Immature natural killer cell (primary cell): ENCODE data around the gene RBMS1. TPM values are rescaled to one million over a fixed set of nuclear protein-coding genes. Genes with fewer than 3 reads are reported as not detected.

Experiments
- DNase-seq, 3 donors: peaks; one replicate each; pipeline ENCODE4 v3.0.0; 2022; ENCODE audit warnings: mixed read lengths in 1 of 3
- H3K27ac Mint-ChIP-seq, 6 donors: one replicate each; pipeline ENCODE4 v1.8.0; 2020; ENCODE audit warnings: mixed read lengths in 6 of 6, mild to moderate bottlenecking in 5 of 6, inconsistent platforms in 4 of 6, moderate library complexity in 3 of 6
- H3K27me3 Mint-ChIP-seq, 3 donors: one replicate each; pipeline ENCODE4 v1.8.0; 2020 to 2021; ENCODE audit warnings: low read depth in 3 of 3, mild to moderate bottlenecking in 3 of 3, mixed read lengths in 3 of 3, moderate library complexity in 3 of 3, inconsistent platforms in 1 of 3
- H3K36me3 Mint-ChIP-seq, 3 donors: one replicate each; pipeline ENCODE4 v1.8.0; 2020; ENCODE audit warnings: mixed read lengths in 3 of 3, inconsistent platforms in 2 of 3, mild to moderate bottlenecking in 2 of 3
- H3K4me1 Mint-ChIP-seq, 2 donors: one replicate each; pipeline ENCODE4 v1.8.0; 2020; ENCODE audit warnings: inconsistent platforms in 2 of 2, mild to moderate bottlenecking in 2 of 2, mixed read lengths in 2 of 2, moderate library complexity in 1 of 2
- H3K4me3 Mint-ChIP-seq, 5 donors: one replicate each; pipeline ENCODE4 v1.8.0; 2020; ENCODE audit warnings: mild to moderate bottlenecking in 5 of 5, mixed read lengths in 5 of 5, inconsistent platforms in 3 of 5, moderate library complexity in 3 of 5
- H3K9me3 Mint-ChIP-seq, 6 donors: one replicate each; pipeline ENCODE4 v1.8.0; 2020; ENCODE audit warnings: mild to moderate bottlenecking in 6 of 6, mixed read lengths in 6 of 6, inconsistent platforms in 4 of 6, moderate library complexity in 3 of 6
- polyA plus RNA-seq, 3 donors: library from polyadenylated mRNA; unstranded; fragments of 300-500 nt; fragmentation: Illumina TruSeq; gene quantifications; one replicate each; pipeline ENCODE4 v1.2.3, GENCODE V29; 2021

Gene RBMS1
- polyA plus RNA-seq, 3 donors from 2014 or later = 80.0 to 172 (median 81.9) TPM

DNA sequence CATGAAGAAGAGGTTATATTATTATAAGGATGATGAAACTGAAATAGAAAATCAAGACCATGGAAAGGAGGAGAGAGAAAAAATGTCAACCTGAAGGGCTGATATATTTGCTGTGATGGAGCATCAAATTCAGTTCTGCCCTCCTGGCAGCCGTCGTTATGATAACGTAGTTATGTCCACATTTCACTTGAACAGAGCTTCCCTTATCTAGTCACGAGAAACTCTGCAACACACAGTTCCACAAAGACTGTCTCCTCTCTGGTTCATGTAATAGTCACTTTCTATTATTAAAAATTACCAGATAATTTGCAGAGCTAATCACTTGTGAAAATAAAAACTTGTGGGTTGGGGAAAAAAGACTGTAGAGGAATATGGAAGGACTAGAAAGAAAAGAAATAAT lies 19.5 kb upstream of the RBMS1 start:
- H3K27ac Mint-ChIP-seq = no peak overlapping the region
- no peak for DNase-seq
- no peak overlapping the region for H3K4me3 Mint-ChIP-seq
- H3K36me3 Mint-ChIP-seq = no peaks in the 10 kb centered on the region
- peaks cover 0 to 5% (median 0%) of the 10 kb centered on the region in 6 donors for H3K9me3 Mint-ChIP-seq
- H3K27me3 Mint-ChIP-seq = peaks cover 0 to 2% (median 0%) of the 10 kb centered on the region in 3 donors
- H3K4me1 Mint-ChIP-seq = peaks cover 0 to 5% of the 10 kb centered on the region in 2 donors

DNA sequence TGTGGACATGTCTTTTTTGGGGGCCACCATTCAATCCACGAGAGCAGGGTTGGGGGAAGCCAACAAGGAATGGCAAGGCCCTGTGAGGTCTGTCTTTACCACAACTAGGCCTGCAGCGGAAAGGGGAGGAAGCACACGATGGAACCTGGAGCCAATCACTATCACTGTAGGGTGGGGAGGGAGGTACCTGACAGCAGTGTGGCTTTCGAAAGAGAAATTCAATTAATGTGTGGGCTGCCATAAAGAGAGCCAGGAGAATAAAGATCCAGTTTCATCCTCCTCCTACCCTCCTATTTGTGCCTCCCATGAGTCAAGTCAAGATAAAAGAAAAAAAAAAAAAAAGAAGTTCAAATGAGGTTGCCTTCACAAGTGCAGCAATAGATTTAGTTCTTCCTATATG lies 18.9 kb upstream of the RBMS1 start:
- DNase-seq = no peak
- H3K36me3 Mint-ChIP-seq = no peaks in the 10 kb centered on the region
- H3K4me3 Mint-ChIP-seq = no peak overlapping the region
- H3K27ac Mint-ChIP-seq = no peak overlapping the region
- peaks cover 1 to 11% of the 10 kb centered on the region in 2 donors for H3K4me1 Mint-ChIP-seq
- peaks cover 0 to 5% (median 0%) of the 10 kb centered on the region in 6 donors for H3K9me3 Mint-ChIP-seq
- H3K27me3 Mint-ChIP-seq = peaks cover 0 to 2% (median 0%) of the 10 kb centered on the region in 3 donors

GRCh38 chr2:160510617-160511016 lies 17.0 kb upstream of the RBMS1 start:
- peaks cover 16 to 28% of the 10 kb centered on the region in 2 donors for H3K4me1 Mint-ChIP-seq
- no peak overlapping the region for H3K4me3 Mint-ChIP-seq

GRCh38 chr2:160509016-160509415 lies 15.4 kb upstream of the RBMS1 start:
- Mint-ChIP-seq H3K9me3 (no peaks in the 10 kb centered on the region), H3K27me3 (no peaks in the 10 kb centered on the region), H3K36me3 (no peaks in the 10 kb centered on the region), H3K27ac (no peak overlapping the region), H3K4me3 (no peak overlapping the region), H3K4me1 (peaks cover 16 to 28% of the 10 kb centered on the region in 2 donors)
- no peak for DNase-seq

More at GRCh38 chr2:160510617-160511016, 17.0 kb upstream of the RBMS1 start:
- Mint-ChIP-seq H3K27ac (no peak overlapping the region), H3K36me3 (no peaks in the 10 kb centered on the region), H3K27me3 (peaks cover 0 to 2% (median 0%) of the 10 kb centered on the region in 3 donors), H3K9me3 (peaks cover 0 to 5% (median 0%) of the 10 kb centered on the region in 6 donors)
- no peak for DNase-seq

DNA sequence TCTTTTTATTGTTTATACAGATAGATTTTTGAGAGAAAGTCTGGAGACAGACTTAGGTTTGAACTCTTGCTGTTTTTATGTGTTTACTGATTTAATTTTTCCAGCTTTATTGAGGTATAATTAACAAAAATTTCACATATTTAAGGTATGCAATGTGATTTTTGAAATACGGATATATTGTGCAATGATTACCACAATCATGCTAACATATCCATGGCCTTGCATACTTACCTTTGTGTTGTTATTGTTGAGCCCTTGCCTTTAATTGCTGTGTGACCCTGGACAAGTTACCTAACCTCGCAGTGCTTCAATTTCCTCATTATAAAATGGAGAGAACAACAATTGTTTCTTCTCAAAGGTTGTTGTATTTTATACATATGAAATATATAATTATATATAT lies 13.9 kb upstream of the RBMS1 start:
- H3K9me3 Mint-ChIP-seq = no peaks in the 10 kb centered on the region
- peaks cover 16 to 28% of the 10 kb centered on the region in 2 donors for H3K4me1 Mint-ChIP-seq
- no peaks in the 10 kb centered on the region for H3K27me3 Mint-ChIP-seq
- no peaks in the 10 kb centered on the region for H3K36me3 Mint-ChIP-seq
- no peak overlapping the region for H3K27ac Mint-ChIP-seq
- no peak for DNase-seq
- no peak overlapping the region for H3K4me3 Mint-ChIP-seq

- H3K36me3 Mint-ChIP-seq = no peaks in the 10 kb centered on the region
- H3K4me1 Mint-ChIP-seq = peaks cover 16 to 28% of the 10 kb centered on the region in 2 donors
- no peaks in the 10 kb centered on the region for H3K9me3 Mint-ChIP-seq
- peak overlapping the region; percentile 42 to 72 (median 60) for H3K4me3 Mint-ChIP-seq
- peaks cover 0 to 1% (median 0%) of the 10 kb centered on the region in 3 donors for H3K27me3 Mint-ChIP-seq
- H3K27ac Mint-ChIP-seq = peak overlapping the region in 5 of 6 donors; percentile 4 to 69 (median 37)
- DNase-seq = peak in 2 of 3 donors; percentile 15 to 17
Measured at GRCh38 chr2:160507046-160507407, 13.4 kb upstream of the RBMS1 start.

GRCh38 chr2:160506371-160507045 lies 12.9 kb upstream of the RBMS1 start:
- Mint-ChIP-seq H3K4me1 (peaks cover 16 to 28% of the 10 kb centered on the region in 2 donors), H3K36me3 (no peaks in the 10 kb centered on the region), H3K27ac (peak overlapping the region in 3 of 6 donors; percentile 26 to 42 (median 37)), H3K4me3 (peak overlapping the region; percentile 42 to 72 (median 60)), H3K9me3 (no peaks in the 10 kb centered on the region), H3K27me3 (peaks cover 0 to 3% (median 2%) of the 10 kb centered on the region in 3 donors)
- DNase-seq = no peak

- no peak for DNase-seq
- H3K27ac Mint-ChIP-seq = no peak overlapping the region
- H3K27me3 Mint-ChIP-seq = peaks cover 0 to 3% (median 2%) of the 10 kb centered on the region in 3 donors
- no peaks in the 10 kb centered on the region for H3K36me3 Mint-ChIP-seq
- H3K4me3 Mint-ChIP-seq = no peak overlapping the region
- no peaks in the 10 kb centered on the region for H3K9me3 Mint-ChIP-seq
- peaks cover 16 to 28% of the 10 kb centered on the region in 2 donors for H3K4me1 Mint-ChIP-seq
Measured at GRCh38 chr2:160505256-160505655, 11.6 kb upstream of the RBMS1 start.

- no peak overlapping the region for H3K27ac Mint-ChIP-seq
- no peaks in the 10 kb centered on the region for H3K9me3 Mint-ChIP-seq
- H3K4me3 Mint-ChIP-seq = no peak overlapping the region
- DNase-seq = no peak
- peaks cover 15 to 16% of the 10 kb centered on the region in 2 donors for H3K4me1 Mint-ChIP-seq
- H3K36me3 Mint-ChIP-seq = no peaks in the 10 kb centered on the region
- H3K27me3 Mint-ChIP-seq = peaks cover 0 to 3% (median 2%) of the 10 kb centered on the region in 3 donors
Measured at GRCh38 chr2:160502478-160502877, 8.9 kb upstream of the RBMS1 start.

DNA sequence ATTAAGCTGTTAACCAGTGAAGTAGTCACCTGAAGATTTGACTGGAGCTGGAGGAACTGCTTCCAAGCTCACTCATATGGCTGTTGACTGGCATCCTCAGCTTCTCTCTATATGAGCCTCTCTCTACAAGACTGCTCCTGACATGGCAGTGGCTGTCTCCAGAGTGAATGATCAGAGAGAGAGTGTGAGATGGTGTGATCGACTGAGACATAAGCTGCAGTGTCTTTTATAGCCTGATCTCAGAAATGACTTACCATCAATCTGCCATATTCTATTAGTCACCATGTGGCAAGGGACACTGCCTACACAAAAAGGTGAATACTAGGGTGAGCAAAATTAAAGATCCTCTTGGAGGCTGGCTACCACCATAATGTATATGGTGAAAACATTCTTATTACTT lies 7.8 kb upstream of the RBMS1 start:
- Mint-ChIP-seq H3K9me3 (no peaks in the 10 kb centered on the region), H3K27ac (no peak overlapping the region), H3K4me1 (peaks cover 4 to 5% of the 10 kb centered on the region in 2 donors), H3K27me3 (peaks cover 0 to 3% (median 2%) of the 10 kb centered on the region in 3 donors), H3K4me3 (no peak overlapping the region), H3K36me3 (no peaks in the 10 kb centered on the region)
- DNase-seq = no peak

- H3K36me3 Mint-ChIP-seq = no peaks in the 10 kb centered on the region
- no peaks in the 10 kb centered on the region for H3K9me3 Mint-ChIP-seq
- H3K4me3 Mint-ChIP-seq = no peak overlapping the region
- DNase-seq = no peak
- H3K4me1 Mint-ChIP-seq = no peaks in the 10 kb centered on the region
- no peak overlapping the region for H3K27ac Mint-ChIP-seq
- peaks cover 0 to 3% (median 2%) of the 10 kb centered on the region in 3 donors for H3K27me3 Mint-ChIP-seq
Measured at GRCh38 chr2:160499865-160500264, 6.3 kb upstream of the RBMS1 start.

DNA sequence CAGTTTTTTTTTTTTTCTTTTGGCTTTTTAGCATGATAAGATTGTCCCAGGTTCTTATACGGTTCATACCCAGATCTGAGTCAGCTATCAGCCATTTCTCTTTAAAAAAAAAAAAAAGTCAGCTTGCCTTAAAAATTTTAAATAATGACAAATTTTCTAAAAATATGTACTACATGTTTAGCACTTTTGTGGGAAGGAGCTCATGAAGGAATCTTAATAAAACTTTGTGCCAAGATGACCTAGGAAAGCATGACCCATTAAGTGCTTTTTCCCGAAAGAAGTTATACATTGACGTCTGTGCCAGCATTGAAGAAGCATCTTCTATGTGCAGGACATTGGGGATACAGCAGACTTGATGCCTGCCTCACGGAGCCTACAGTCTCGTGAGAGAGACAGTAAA lies 4.5 kb upstream of the RBMS1 start:
- H3K27me3 Mint-ChIP-seq = peaks cover 0 to 10% (median 4%) of the 10 kb centered on the region in 3 donors
- H3K9me3 Mint-ChIP-seq = no peaks in the 10 kb centered on the region
- no peak overlapping the region for H3K27ac Mint-ChIP-seq
- no peak for DNase-seq
- H3K36me3 Mint-ChIP-seq = no peaks in the 10 kb centered on the region
- peaks cover 3 to 7% of the 10 kb centered on the region in 2 donors for H3K4me1 Mint-ChIP-seq
- H3K4me3 Mint-ChIP-seq = no peak overlapping the region

DNA sequence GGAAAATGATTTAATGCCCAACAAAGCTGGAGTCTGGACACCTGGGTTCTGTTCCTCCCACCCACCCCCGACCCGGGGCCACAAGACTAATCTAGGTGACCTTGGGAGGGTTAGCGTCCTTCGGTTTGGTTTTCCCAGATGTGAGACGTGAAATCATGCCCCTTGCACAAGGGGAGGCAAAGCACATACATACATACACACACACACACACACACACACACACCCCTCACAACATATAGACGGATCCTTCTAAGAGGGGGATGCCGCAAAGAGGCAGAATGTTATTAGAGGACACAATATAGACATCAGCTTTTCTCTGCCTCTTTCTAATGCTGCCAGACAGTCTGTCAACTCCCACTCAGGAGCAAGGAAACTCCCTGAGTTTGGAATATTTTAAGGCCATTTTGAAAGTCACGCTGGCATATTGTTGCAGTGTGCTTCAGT lies 616 bp upstream of the RBMS1 start:
- H3K27ac Mint-ChIP-seq = no peak overlapping the region
- no peaks in the 10 kb centered on the region for H3K36me3 Mint-ChIP-seq
- H3K4me1 Mint-ChIP-seq = peaks cover 7 to 19% of the 10 kb centered on the region in 2 donors
- peaks cover 0 to 15% (median 2%) of the 10 kb centered on the region in 3 donors for H3K27me3 Mint-ChIP-seq
- H3K9me3 Mint-ChIP-seq = no peaks in the 10 kb centered on the region
- peak overlapping the region; percentile 64 to 87 (median 73) for H3K4me3 Mint-ChIP-seq
- peak in 1 of 3 donors; percentile 5 for DNase-seq

- H3K9me3 Mint-ChIP-seq = no peaks in the 10 kb centered on the region
- peak overlapping the region; percentile 86 to 97 (median 92) for H3K4me3 Mint-ChIP-seq
- peaks cover 7 to 19% of the 10 kb centered on the region in 2 donors for H3K4me1 Mint-ChIP-seq
- peak overlapping the region in 5 of 6 donors; percentile 8 to 84 (median 71) for H3K27ac Mint-ChIP-seq
- peak; percentile 22 to 32 (median 23) for DNase-seq
- no peaks in the 10 kb centered on the region for H3K36me3 Mint-ChIP-seq
- peaks cover 0 to 15% (median 5%) of the 10 kb centered on the region in 3 donors for H3K27me3 Mint-ChIP-seq
Measured at GRCh38 chr2:160492401-160493226, 993 bp downstream of the RBMS1 start.
